ENCODE data around the gene MSANTD4. TPM values are rescaled to one million over a fixed set of nuclear protein-coding genes. Genes with fewer than 3 reads are reported as not detected.
"Not testable (repeated sequence)": the region's sequence is repeated elsewhere in the genome, so short reads cannot be mapped to it uniquely, and the experiment has no call there.

The MSANTD4 gene
- total RNA-seq, 1 donor from 2014 or later: 20.6 TPM

- DNase-seq (ENCODE audit: extremely low read depth, low read depth, low spot score): no peak
These were observed 7.4 kb downstream of the MSANTD4 start for GRCh38 chr11:106014620-106015019.

- no peak for DNase-seq (ENCODE audit: extremely low read depth, low read depth, low spot score)
These were observed 8.0 kb downstream of the MSANTD4 start for GRCh38 chr11:106014035-106014434.

GRCh38 chr11:106012744-106013143, 9.3 kb downstream of the MSANTD4 start:
- DNase-seq (ENCODE audit: extremely low read depth, low read depth, low spot score): no peak

- no peak for DNase-seq (ENCODE audit: extremely low read depth, low read depth, low spot score)
These were observed 10.6 kb downstream of the MSANTD4 start for GRCh38 chr11:106011481-106011880.

- DNase-seq (ENCODE audit: extremely low read depth, low read depth, low spot score): not testable (repeated sequence)
These were observed 18.9 kb downstream of the MSANTD4 start for GRCh38 chr11:106003094-106003493.

GRCh38 chr11:106001304-106002012, 20.6 kb downstream of the MSANTD4 start:
- DNase-seq (ENCODE audit: extremely low read depth, low read depth, low spot score): no peak

- no peak for DNase-seq (ENCODE audit: extremely low read depth, low read depth, low spot score)
These were observed 30.2 kb downstream of the MSANTD4 start for GRCh38 chr11:105991888-105992287.

GRCh38 chr11:105989124-105989523, 32.9 kb downstream of the MSANTD4 start:
- DNase-seq (ENCODE audit: extremely low read depth, low read depth, low spot score): no peak

GRCh38 chr11:105988197-105988596, 33.8 kb downstream of the MSANTD4 start:
- no peak for DNase-seq (ENCODE audit: extremely low read depth, low read depth, low spot score)

- no peak for DNase-seq (ENCODE audit: extremely low read depth, low read depth, low spot score)
These were observed 35.5 kb downstream of the MSANTD4 start for GRCh38 chr11:105986554-105986953.

- no peak for DNase-seq (ENCODE audit: extremely low read depth, low read depth, low spot score)
These were observed 41.9 kb downstream of the MSANTD4 start for GRCh38 chr11:105979997-105980703.

GRCh38 chr11:105975128-105975527, 46.9 kb downstream of the MSANTD4 start:
- peak; percentile 14 for DNase-seq (ENCODE audit: extremely low read depth, low read depth, low spot score)

GRCh38 chr11:105969756-105970155, 52.3 kb downstream of the MSANTD4 start:
- no peak for DNase-seq (ENCODE audit: extremely low read depth, low read depth, low spot score)

- DNase-seq (ENCODE audit: extremely low read depth, low read depth, low spot score): no peak
These were observed 53.9 kb downstream of the MSANTD4 start for GRCh38 chr11:105968021-105968697.

GRCh38 chr11:105960252-105961245, 61.5 kb downstream of the MSANTD4 start:
- DNase-seq (ENCODE audit: extremely low read depth, low read depth, low spot score): no peak

Other genes with a start within 250 kb of the MSANTD4 start
- gene KBTBD3, start 55.1 kb upstream of the MSANTD4 start, total RNA-seq: 2.2 and 6.5 TPM in 2 replicates
- gene AASDHPPT, start 55.4 kb upstream of the MSANTD4 start, total RNA-seq: 37.1 and 37.5 TPM in 2 replicates